Right kidney (tissue), 1 donor: ENCODE results near the gene SMAD5.
A peak's percentile ranks its signal among the peaks of the same experiment; 100 is the strongest.

Experiments
- DNase-seq: peaks from one replicate; pipeline ENCODE4 v3.0.0-alpha.2; 2016

Gene SMAD5

GRCh38 chr5:136195971-136196820 lies 63.6 kb downstream of the SMAD5 start:
- DNase-seq = no peak

GRCh38 chr5:136197462-136198142 lies 65.0 kb downstream of the SMAD5 start:
- no peak for DNase-seq

- no peak for DNase-seq
Measured at GRCh38 chr5:136198453-136198852, 65.8 kb downstream of the SMAD5 start.

GRCh38 chr5:136199408-136199807 lies 66.8 kb downstream of the SMAD5 start:
- no peak for DNase-seq

- no peak for DNase-seq
Measured at GRCh38 chr5:136200130-136200529, 67.5 kb downstream of the SMAD5 start.

- DNase-seq = no peak
Measured at GRCh38 chr5:136200761-136201160, 68.1 kb downstream of the SMAD5 start.

GRCh38 chr5:136201870-136202269 lies 69.2 kb downstream of the SMAD5 start:
- DNase-seq = no peak

- DNase-seq = peak; percentile 54
Measured at GRCh38 chr5:136202469-136203205, 70.0 kb downstream of the SMAD5 start.

- DNase-seq = no peak
Measured at GRCh38 chr5:136203303-136203922, 70.8 kb downstream of the SMAD5 start.

GRCh38 chr5:136205061-136205702 lies 72.5 kb downstream of the SMAD5 start:
- no peak for DNase-seq

- no peak for DNase-seq
Measured at GRCh38 chr5:136205941-136206340, 73.3 kb downstream of the SMAD5 start.

- DNase-seq = no peak
Measured at GRCh38 chr5:136206361-136206760, 73.7 kb downstream of the SMAD5 start.

- no peak for DNase-seq
Measured at GRCh38 chr5:136207631-136208030, 75.0 kb downstream of the SMAD5 start.

- no peak for DNase-seq
Measured at GRCh38 chr5:136208916-136209315, 76.3 kb downstream of the SMAD5 start.

- no peak for DNase-seq
Measured at GRCh38 chr5:136209346-136209910, 76.8 kb downstream of the SMAD5 start.

GRCh38 chr5:136210259-136210658 lies 77.6 kb downstream of the SMAD5 start:
- no peak for DNase-seq

- no peak for DNase-seq
Measured at GRCh38 chr5:136211282-136212040, 78.8 kb downstream of the SMAD5 start.

GRCh38 chr5:136212252-136212721 lies 79.6 kb downstream of the SMAD5 start:
- DNase-seq = no peak

GRCh38 chr5:136213919-136214493 lies 81.4 kb downstream of the SMAD5 start:
- DNase-seq = no peak

- DNase-seq = no peak
Measured at GRCh38 chr5:136215812-136216211, 83.2 kb downstream of the SMAD5 start.
